GM23338 (cell line): ENCODE results near the gene PER2. TPM values are rescaled to one million over a fixed set of nuclear protein-coding genes. Genes with fewer than 3 reads are reported as not detected.

Source experiments
- ATAC-seq: fragments of 200-7000 bp; cut with Tn5 transposase; 3 replicates; pipeline ENCODE4 v1.9.1; 2020
- DNase-seq: peaks from one replicate; pipeline ENCODE4 v3.0.0-alpha.2; 2015; ENCODE audit warnings: low spot score
- H2AFZ ChIP-seq: fragments of 200-600 bp; sonication (generic); 2 replicates; pipeline ENCODE4 v1.8.0; 2016; ENCODE audit warnings: antibody characterized with exemption, mild to moderate bottlenecking, moderate library complexity
- H3F3A ChIP-seq: fragments of 200-600 bp; sonication (generic); replicated peaks from 2 replicates; pipeline ENCODE4 v1.8.0; 2017; ENCODE audit warnings: antibody characterized with exemption, mixed run types, low read depth
- H3K27ac ChIP-seq: fragments of 200-600 bp; sonication (generic); 2 replicates; pipeline ENCODE4 v1.6.1; 2016; ENCODE audit warnings: low read depth
- H3K27me3 ChIP-seq: fragments of 200-600 bp; sonication (generic); 2 replicates; pipeline ENCODE4 v1.8.0; 2016; ENCODE audit warnings: mild to moderate bottlenecking, mixed run types, moderate library complexity; ENCODE audit not compliant: insufficient read depth
- H3K36me3 ChIP-seq: fragments of 200-600 bp; sonication (generic); 2 replicates; pipeline ENCODE4 v1.8.0; 2016; ENCODE audit warnings: mild to moderate bottlenecking; ENCODE audit not compliant: insufficient read depth
- H3K4me1 ChIP-seq: fragments of 200-600 bp; sonication (generic); 2 replicates; pipeline ENCODE4 v1.8.0; 2016; ENCODE audit warnings: mild to moderate bottlenecking, moderate library complexity; ENCODE audit not compliant: insufficient read depth
- H3K4me2 ChIP-seq: fragments of 200-600 bp; sonication (generic); 2 replicates; pipeline ENCODE4 v1.7.1; 2017; ENCODE audit warnings: mixed run types
- H3K4me3 ChIP-seq: fragments of 200-600 bp; sonication (generic); 2 replicates; pipeline ENCODE4 v1.6.1; 2016; ENCODE audit warnings: mixed run types
- H3K79me2 ChIP-seq: fragments of 200-600 bp; sonication (generic); replicated peaks from 2 replicates; pipeline ENCODE4 v1.8.0; 2017; ENCODE audit warnings: mild to moderate bottlenecking; ENCODE audit not compliant: insufficient read depth
- H3K9me2 ChIP-seq: fragments of 200-600 bp; sonication (generic); 2 replicates; pipeline ENCODE4 v1.8.0; 2017; ENCODE audit not compliant: insufficient read depth
- H4K20me1 ChIP-seq: fragments of 200-600 bp; sonication (generic); replicated peaks from 2 replicates; pipeline ENCODE4 v1.8.0; 2017; ENCODE audit warnings: mild to moderate bottlenecking; ENCODE audit not compliant: insufficient read depth
- H3K27ac Mint-ChIP-seq: 2 replicates; pipeline ENCODE4 v1.8.0; 2020; ENCODE audit warnings: inconsistent platforms, mild to moderate bottlenecking, moderate library complexity, mixed read lengths
- H3K27me3 Mint-ChIP-seq: 3 replicates; pipeline ENCODE4 v1.8.0; 2022; ENCODE audit warnings: low read depth, mild to moderate bottlenecking, moderate library complexity, mixed read lengths, inconsistent platforms; ENCODE audit not compliant: insufficient read depth, poor library complexity
- H3K36me3 Mint-ChIP-seq: 3 replicates; pipeline ENCODE4 v1.8.0; 2021; ENCODE audit warnings: low read depth, mild to moderate bottlenecking, inconsistent platforms, moderate library complexity, mixed read lengths
- H3K4me1 Mint-ChIP-seq: 3 replicates; pipeline ENCODE4 v1.8.0; 2020; ENCODE audit warnings: mild to moderate bottlenecking, inconsistent platforms, mixed read lengths
- H3K4me3 Mint-ChIP-seq: 3 replicates; pipeline ENCODE4 v1.8.0; 2021; ENCODE audit warnings: moderate library complexity, mild to moderate bottlenecking, inconsistent platforms, mixed read lengths
- H3K9me3 Mint-ChIP-seq: 3 replicates; pipeline ENCODE4 v1.8.0; 2020; ENCODE audit warnings: moderate library complexity, mild to moderate bottlenecking, inconsistent platforms, mixed read lengths
- CREB1 ChIP-seq: fragments of 250-450 bp; sonication (Bioruptor Pico); IDR thresholded peaks from 2 replicates; pipeline ENCODE4 v1.5.0; 2020; ENCODE audit warnings: low read depth, mild to moderate bottlenecking, moderate library complexity
- EZH2 ChIP-seq: fragments of 200-600 bp; sonication (generic); IDR thresholded peaks from one replicate; pipeline ENCODE4 v1.8.0; 2017; ENCODE audit warnings: antibody characterized with exemption, mild to moderate bottlenecking, low read depth; ENCODE audit not compliant: unreplicated experiment
- EZH2phosphoT487 ChIP-seq: fragments of 200-600 bp; sonication (generic); IDR thresholded peaks from one replicate; pipeline ENCODE4 v1.8.1; 2018; ENCODE audit warnings: antibody characterized with exemption; ENCODE audit not compliant: unreplicated experiment
- JUNB ChIP-seq: IDR thresholded peaks from one replicate; pipeline ENCODE4 v1.6.1; 2016; ENCODE audit warnings: antibody characterized with exemption; ENCODE audit not compliant: unreplicated experiment
- NANOG ChIP-seq: IDR thresholded peaks from 2 replicates; pipeline ENCODE4 v1.6.1; 2016; ENCODE audit warnings: antibody characterized with exemption, borderline replicate concordance
- POLR2AphosphoS5 ChIP-seq: IDR thresholded peaks from 2 replicates; pipeline ENCODE4 v1.6.1; 2016; ENCODE audit warnings: antibody characterized with exemption, low read depth
- STAT1 ChIP-seq: IDR thresholded peaks from one replicate; pipeline ENCODE4 v1.6.1; 2016; ENCODE audit warnings: antibody characterized with exemption; ENCODE audit not compliant: unreplicated experiment
- ZNF114 ChIP-seq: fragments of 250-450 bp; sonication (Bioruptor Pico); IDR thresholded peaks from 2 replicates; pipeline ENCODE4 v1.5.0; 2020; ENCODE audit warnings: mild to moderate bottlenecking, moderate library complexity
- ZNF331 ChIP-seq: fragments of 250-450 bp; sonication (Bioruptor Pico); IDR thresholded peaks from 2 replicates; pipeline ENCODE4 v1.5.0; 2020; ENCODE audit warnings: low read depth, mild to moderate bottlenecking, moderate library complexity
- polyA plus RNA-seq: library from polyadenylated mRNA; unstranded; fragments of >200 nt; fragmentation: Nextera tagmentation; extraction: Ambion mirVana; gene quantifications from 2 replicates; pipeline ENCODE4 v1.2.1, GENCODE V29; 2016
- total RNA-seq: library from RNA; depleted of rRNA; stranded (reverse); fragments of >200 nt; shearing (Covaris generic); gene quantifications from 2 replicates; pipeline ENCODE4 v1.2.3, GENCODE V29; 2014
- TF ChIP-seq, protein P1 (sequence below): fragments of 250-450 bp; sonication (Bioruptor Pico); IDR thresholded peaks from 2 replicates; pipeline ENCODE4 v1.5.0; 2020; ENCODE audit warnings: mild to moderate bottlenecking, moderate library complexity
- TF ChIP-seq, protein P2 (sequence below): IDR thresholded peaks from one replicate; pipeline ENCODE4 v1.6.1; 2018; ENCODE audit warnings: antibody characterized with exemption; ENCODE audit not compliant: unreplicated experiment
- TF ChIP-seq, protein P3 (sequence below), 2 experiments: fragments of 200-600 bp in 1 of 2; sonication (generic) in 1 of 2; conservative IDR thresholded peaks; 2 replicates each; pipeline versions ENCODE4 v1.5.1 to v1.6.1; 2016 to 2017; ENCODE audit warnings: antibody characterized with exemption in 2 of 2, low read depth in 2 of 2, mild to moderate bottlenecking in 2 of 2, moderate library complexity in 1 of 2
- TF ChIP-seq, protein P4 (sequence below): IDR thresholded peaks from 2 replicates; pipeline ENCODE4 v1.6.1; 2016; ENCODE audit warnings: antibody characterized with exemption

Gene PER2
- total and polyA plus RNA-seq, 2 experiments from 2014 or later: 2.2 to 4.6 TPM

DNA sequence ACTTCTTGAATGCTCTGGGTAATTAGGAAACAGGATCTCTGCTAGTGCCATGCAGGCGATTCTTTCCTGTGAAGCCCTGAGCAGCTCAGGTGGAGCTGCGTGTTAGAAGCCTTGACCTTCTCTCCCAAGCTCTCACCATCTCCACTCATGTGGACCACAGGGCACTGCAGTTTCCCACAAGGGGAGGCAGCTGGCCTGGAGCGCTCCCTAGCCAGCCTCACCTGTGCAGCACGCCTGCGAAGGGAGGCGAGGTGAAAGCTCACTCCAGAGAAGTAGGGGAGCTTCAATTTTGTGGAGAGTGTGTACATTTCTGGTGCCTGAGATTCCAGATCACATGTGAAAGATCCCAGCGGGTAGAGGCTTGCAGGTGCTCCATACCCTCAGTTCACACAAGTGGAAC lies 37.5 kb downstream of the PER2 start:
- Mint-ChIP-seq H3K4me1 (peaks cover 4% of the 10 kb centered on the region; the same call in 1 of the 3 replicates), H3K9me3 (no peaks in the 10 kb centered on the region), H3K4me3 (no peak overlapping the region), H3K27ac (no peak overlapping the region), H3K27me3 (peaks cover 11% of the 10 kb centered on the region), H3K36me3 (peaks cover 9% of the 10 kb centered on the region)
- H3K36me3 ChIP-seq: no peaks in the 10 kb centered on the region
- no peaks in the 10 kb centered on the region for H3K9me2 ChIP-seq
- H3K79me2 ChIP-seq: no peaks in the 10 kb centered on the region
- TF ChIP-seq POLR2AphosphoS5 (no peak), ZNF114 (CRISPR knock-in tag) (no peak), EZH2 (no peak), CREB1 (CRISPR knock-in tag) (no peak), STAT1 (no peak), JUNB (no peak), EZH2phosphoT487 (no peak), ZNF331 (CRISPR knock-in tag) (no peak), NANOG (no peak)
- TF ChIP-seq, protein P1, sequence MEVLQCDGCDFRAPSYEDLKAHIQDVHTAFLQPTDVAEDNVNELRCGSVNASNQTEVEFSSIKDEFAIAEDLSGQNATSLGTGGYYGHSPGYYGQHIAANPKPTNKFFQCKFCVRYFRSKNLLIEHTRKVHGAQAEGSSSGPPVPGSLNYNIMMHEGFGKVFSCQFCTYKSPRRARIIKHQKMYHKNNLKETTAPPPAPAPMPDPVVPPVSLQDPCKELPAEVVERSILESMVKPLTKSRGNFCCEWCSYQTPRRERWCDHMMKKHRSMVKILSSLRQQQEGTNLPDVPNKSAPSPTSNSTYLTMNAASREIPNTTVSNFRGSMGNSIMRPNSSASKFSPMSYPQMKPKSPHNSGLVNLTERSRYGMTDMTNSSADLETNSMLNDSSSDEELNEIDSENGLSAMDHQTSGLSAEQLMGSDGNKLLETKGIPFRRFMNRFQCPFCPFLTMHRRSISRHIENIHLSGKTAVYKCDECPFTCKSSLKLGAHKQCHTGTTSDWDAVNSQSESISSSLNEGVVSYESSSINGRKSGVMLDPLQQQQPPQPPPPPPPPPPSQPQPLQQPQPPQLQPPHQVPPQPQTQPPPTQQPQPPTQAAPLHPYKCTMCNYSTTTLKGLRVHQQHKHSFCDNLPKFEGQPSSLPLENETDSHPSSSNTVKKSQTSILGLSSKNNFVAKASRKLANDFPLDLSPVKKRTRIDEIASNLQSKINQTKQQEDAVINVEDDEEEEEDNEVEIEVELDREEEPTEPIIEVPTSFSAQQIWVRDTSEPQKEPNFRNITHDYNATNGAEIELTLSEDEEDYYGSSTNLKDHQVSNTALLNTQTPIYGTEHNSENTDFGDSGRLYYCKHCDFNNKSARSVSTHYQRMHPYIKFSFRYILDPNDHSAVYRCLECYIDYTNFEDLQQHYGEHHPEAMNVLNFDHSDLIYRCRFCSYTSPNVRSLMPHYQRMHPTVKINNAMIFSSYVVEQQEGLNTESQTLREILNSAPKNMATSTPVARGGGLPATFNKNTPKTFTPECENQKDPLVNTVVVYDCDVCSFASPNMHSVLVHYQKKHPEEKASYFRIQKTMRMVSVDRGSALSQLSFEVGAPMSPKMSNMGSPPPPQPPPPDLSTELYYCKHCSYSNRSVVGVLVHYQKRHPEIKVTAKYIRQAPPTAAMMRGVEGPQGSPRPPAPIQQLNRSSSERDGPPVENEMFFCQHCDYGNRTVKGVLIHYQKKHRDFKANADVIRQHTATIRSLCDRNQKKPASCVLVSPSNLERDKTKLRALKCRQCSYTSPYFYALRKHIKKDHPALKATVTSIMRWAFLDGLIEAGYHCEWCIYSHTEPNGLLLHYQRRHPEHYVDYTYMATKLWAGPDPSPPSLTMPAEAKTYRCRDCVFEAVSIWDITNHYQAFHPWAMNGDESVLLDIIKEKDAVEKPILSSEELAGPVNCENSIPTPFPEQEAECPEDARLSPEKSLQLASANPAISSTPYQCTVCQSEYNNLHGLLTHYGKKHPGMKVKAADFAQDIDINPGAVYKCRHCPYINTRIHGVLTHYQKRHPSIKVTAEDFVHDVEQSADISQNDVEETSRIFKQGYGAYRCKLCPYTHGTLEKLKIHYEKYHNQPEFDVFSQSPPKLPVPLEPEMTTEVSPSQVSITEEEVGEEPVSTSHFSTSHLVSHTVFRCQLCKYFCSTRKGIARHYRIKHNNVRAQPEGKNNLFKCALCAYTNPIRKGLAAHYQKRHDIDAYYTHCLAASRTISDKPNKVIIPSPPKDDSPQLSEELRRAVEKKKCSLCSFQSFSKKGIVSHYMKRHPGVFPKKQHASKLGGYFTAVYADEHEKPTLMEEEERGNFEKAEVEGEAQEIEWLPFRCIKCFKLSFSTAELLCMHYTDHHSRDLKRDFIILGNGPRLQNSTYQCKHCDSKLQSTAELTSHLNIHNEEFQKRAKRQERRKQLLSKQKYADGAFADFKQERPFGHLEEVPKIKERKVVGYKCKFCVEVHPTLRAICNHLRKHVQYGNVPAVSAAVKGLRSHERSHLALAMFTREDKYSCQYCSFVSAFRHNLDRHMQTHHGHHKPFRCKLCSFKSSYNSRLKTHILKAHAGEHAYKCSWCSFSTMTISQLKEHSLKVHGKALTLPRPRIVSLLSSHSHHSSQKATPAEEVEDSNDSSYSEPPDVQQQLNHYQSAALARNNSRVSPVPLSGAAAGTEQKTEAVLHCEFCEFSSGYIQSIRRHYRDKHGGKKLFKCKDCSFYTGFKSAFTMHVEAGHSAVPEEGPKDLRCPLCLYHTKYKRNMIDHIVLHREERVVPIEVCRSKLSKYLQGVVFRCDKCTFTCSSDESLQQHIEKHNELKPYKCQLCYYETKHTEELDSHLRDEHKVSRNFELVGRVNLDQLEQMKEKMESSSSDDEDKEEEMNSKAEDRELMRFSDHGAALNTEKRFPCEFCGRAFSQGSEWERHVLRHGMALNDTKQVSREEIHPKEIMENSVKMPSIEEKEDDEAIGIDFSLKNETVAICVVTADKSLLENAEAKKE: no peak
- TF ChIP-seq, protein P2, sequence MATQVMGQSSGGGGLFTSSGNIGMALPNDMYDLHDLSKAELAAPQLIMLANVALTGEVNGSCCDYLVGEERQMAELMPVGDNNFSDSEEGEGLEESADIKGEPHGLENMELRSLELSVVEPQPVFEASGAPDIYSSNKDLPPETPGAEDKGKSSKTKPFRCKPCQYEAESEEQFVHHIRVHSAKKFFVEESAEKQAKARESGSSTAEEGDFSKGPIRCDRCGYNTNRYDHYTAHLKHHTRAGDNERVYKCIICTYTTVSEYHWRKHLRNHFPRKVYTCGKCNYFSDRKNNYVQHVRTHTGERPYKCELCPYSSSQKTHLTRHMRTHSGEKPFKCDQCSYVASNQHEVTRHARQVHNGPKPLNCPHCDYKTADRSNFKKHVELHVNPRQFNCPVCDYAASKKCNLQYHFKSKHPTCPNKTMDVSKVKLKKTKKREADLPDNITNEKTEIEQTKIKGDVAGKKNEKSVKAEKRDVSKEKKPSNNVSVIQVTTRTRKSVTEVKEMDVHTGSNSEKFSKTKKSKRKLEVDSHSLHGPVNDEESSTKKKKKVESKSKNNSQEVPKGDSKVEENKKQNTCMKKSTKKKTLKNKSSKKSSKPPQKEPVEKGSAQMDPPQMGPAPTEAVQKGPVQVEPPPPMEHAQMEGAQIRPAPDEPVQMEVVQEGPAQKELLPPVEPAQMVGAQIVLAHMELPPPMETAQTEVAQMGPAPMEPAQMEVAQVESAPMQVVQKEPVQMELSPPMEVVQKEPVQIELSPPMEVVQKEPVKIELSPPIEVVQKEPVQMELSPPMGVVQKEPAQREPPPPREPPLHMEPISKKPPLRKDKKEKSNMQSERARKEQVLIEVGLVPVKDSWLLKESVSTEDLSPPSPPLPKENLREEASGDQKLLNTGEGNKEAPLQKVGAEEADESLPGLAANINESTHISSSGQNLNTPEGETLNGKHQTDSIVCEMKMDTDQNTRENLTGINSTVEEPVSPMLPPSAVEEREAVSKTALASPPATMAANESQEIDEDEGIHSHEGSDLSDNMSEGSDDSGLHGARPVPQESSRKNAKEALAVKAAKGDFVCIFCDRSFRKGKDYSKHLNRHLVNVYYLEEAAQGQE: no peak
- TF ChIP-seq, protein P3, sequence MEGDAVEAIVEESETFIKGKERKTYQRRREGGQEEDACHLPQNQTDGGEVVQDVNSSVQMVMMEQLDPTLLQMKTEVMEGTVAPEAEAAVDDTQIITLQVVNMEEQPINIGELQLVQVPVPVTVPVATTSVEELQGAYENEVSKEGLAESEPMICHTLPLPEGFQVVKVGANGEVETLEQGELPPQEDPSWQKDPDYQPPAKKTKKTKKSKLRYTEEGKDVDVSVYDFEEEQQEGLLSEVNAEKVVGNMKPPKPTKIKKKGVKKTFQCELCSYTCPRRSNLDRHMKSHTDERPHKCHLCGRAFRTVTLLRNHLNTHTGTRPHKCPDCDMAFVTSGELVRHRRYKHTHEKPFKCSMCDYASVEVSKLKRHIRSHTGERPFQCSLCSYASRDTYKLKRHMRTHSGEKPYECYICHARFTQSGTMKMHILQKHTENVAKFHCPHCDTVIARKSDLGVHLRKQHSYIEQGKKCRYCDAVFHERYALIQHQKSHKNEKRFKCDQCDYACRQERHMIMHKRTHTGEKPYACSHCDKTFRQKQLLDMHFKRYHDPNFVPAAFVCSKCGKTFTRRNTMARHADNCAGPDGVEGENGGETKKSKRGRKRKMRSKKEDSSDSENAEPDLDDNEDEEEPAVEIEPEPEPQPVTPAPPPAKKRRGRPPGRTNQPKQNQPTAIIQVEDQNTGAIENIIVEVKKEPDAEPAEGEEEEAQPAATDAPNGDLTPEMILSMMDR (conservative IDR thresholded peaks at IDR 0.05; ENCODE audit: low read depth in 2 of 2): no peak
- TF ChIP-seq, protein P4, sequence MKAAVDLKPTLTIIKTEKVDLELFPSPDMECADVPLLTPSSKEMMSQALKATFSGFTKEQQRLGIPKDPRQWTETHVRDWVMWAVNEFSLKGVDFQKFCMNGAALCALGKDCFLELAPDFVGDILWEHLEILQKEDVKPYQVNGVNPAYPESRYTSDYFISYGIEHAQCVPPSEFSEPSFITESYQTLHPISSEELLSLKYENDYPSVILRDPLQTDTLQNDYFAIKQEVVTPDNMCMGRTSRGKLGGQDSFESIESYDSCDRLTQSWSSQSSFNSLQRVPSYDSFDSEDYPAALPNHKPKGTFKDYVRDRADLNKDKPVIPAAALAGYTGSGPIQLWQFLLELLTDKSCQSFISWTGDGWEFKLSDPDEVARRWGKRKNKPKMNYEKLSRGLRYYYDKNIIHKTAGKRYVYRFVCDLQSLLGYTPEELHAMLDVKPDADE: no peak
- H4K20me1 ChIP-seq: 0 out of 2 replicates have a peak, but pooled peaks cover 3% of the 10 kb centered on the region
- ATAC-seq (no peak), DNase-seq (no peak)
- no peaks in the 10 kb centered on the region for H3K27me3 ChIP-seq
- H3K27ac ChIP-seq: no peak overlapping the region
- H3K4me3 ChIP-seq: no peak overlapping the region
- H2AFZ ChIP-seq: no peak overlapping the region
- no peaks in the 10 kb centered on the region for H3K4me1 ChIP-seq
- no peak overlapping the region for H3K4me2 ChIP-seq
- H3F3A ChIP-seq: no peaks in the 10 kb centered on the region
